Measurements from ENCODE around the gene NAA16.

- TF ChIP-seq POLR2A (IDR thresholded peaks at IDR 0.05) (no peak), POLR2AphosphoS5 (IDR thresholded peaks at IDR 0.05) (no peak), CTCF (IDR thresholded peaks at IDR 0.05) (no peak), EP300 (IDR thresholded peaks at IDR 0.05) (no peak)
These were observed 23.7 kb downstream of the NAA16 start for GRCh38 chr13:41334810-41335209.

Measured in suprapubic skin (tissue), 4 donors.